Measurements from ENCODE around the gene TASOR. TPM values are rescaled to one million over a fixed set of nuclear protein-coding genes. Genes with fewer than 3 reads are reported as not detected.

TASOR gene
- total and polyA plus RNA-seq, 2 experiments from 2014 or later: 16.4 to 63.6 TPM

- Histone ChIP-seq H3K4me3 (peak overlapping the region; percentile 42), H3K27me3 (no peaks in the 10 kb centered on the region), H3K9me3 (ENCODE audit: low read depth) (no peaks in the 10 kb centered on the region), H3K36me3 (no peaks in the 10 kb centered on the region), H3K4me1 (ENCODE audit: low read depth) (peaks cover 16% of the 10 kb centered on the region), H3K27ac (peak overlapping the region; percentile 97)
- DNase-seq (ENCODE audit: low read depth in 1 of 2, low spot score in 1 of 2): no peak
- no peak for TF ChIP-seq CTCF (IDR thresholded peaks at IDR 0.05; ENCODE audit: low read depth, low read length)
Observed at GRCh38 chr3:56681984-56682461, 1.0 kb downstream of the TASOR start.

GRCh38 chr3:56680054-56680580, 2.9 kb downstream of the TASOR start:
- Histone ChIP-seq H3K4me3 (no peak overlapping the region), H3K36me3 (no peaks in the 10 kb centered on the region), H3K4me1 (ENCODE audit: low read depth) (peaks cover 16% of the 10 kb centered on the region), H3K27ac (no peak overlapping the region), H3K27me3 (no peaks in the 10 kb centered on the region), H3K9me3 (ENCODE audit: low read depth) (no peaks in the 10 kb centered on the region)
- TF ChIP-seq CTCF (IDR thresholded peaks at IDR 0.05; ENCODE audit: low read depth, low read length): no peak
- DNase-seq (ENCODE audit: low read depth in 1 of 2, low spot score in 1 of 2): no peak

- H3K9me3 ChIP-seq (ENCODE audit: low read depth): no peaks in the 10 kb centered on the region
- no peak for DNase-seq (ENCODE audit: low read depth in 1 of 2, low spot score in 1 of 2)
- H3K27me3 ChIP-seq: no peaks in the 10 kb centered on the region
- TF ChIP-seq CTCF (IDR thresholded peaks at IDR 0.05; ENCODE audit: low read depth, low read length): no peak
- H3K4me1 ChIP-seq (ENCODE audit: low read depth): peaks cover 16% of the 10 kb centered on the region
- peaks cover 3% of the 10 kb centered on the region for H3K36me3 ChIP-seq
- no peak overlapping the region for H3K4me3 ChIP-seq
- H3K27ac ChIP-seq: no peak overlapping the region
Observed at GRCh38 chr3:56677286-56677685, 5.8 kb downstream of the TASOR start.

- no peak for TF ChIP-seq CTCF (IDR thresholded peaks at IDR 0.05; ENCODE audit: low read depth, low read length)
- no peaks in the 10 kb centered on the region for H3K27me3 ChIP-seq
- H3K4me3 ChIP-seq: no peak overlapping the region
- peak overlapping the region; percentile 36 for H3K27ac ChIP-seq
- H3K36me3 ChIP-seq: peaks cover 29% of the 10 kb centered on the region
- no peaks in the 10 kb centered on the region for H3K9me3 ChIP-seq (ENCODE audit: low read depth)
- no peak for DNase-seq (ENCODE audit: low read depth in 1 of 2, low spot score in 1 of 2)
- no peaks in the 10 kb centered on the region for H3K4me1 ChIP-seq (ENCODE audit: low read depth)
Observed at GRCh38 chr3:56673781-56674457, 9.1 kb downstream of the TASOR start.

GRCh38 chr3:56667973-56668579, 15.0 kb downstream of the TASOR start:
- DNase-seq (ENCODE audit: low read depth in 1 of 2, low spot score in 1 of 2): no peak
- H3K9me3 ChIP-seq (ENCODE audit: low read depth): no peaks in the 10 kb centered on the region
- peaks cover 70% of the 10 kb centered on the region for H3K36me3 ChIP-seq
- H3K27me3 ChIP-seq: no peaks in the 10 kb centered on the region
- H3K27ac ChIP-seq: no peak overlapping the region
- TF ChIP-seq CTCF (IDR thresholded peaks at IDR 0.05; ENCODE audit: low read depth, low read length): no peak
- no peak overlapping the region for H3K4me3 ChIP-seq
- no peaks in the 10 kb centered on the region for H3K4me1 ChIP-seq (ENCODE audit: low read depth)
